Effector memory CD4-positive, alpha-beta T cell (primary cell): ENCODE data around the gene SPATA6.
"Not testable (repeated sequence)": the region's sequence is repeated elsewhere in the genome, so short reads cannot be mapped to it uniquely, and the experiment has no call there.

ENCODE experiments used
- DNase-seq, 3 donors: peaks; one replicate each; pipeline ENCODE4 v3.0.0-alpha.2; 2020
- H3K27ac ChIP-seq: 2 replicates; pipeline ENCODE4 v1.7.0; 2013; ENCODE audit warnings: mild to moderate bottlenecking, low read length, moderate library complexity; ENCODE audit not compliant: insufficient read depth, poor library complexity, severe bottlenecking
- H3K27me3 ChIP-seq: replicated peaks from 2 replicates; pipeline ENCODE4 v1.7.0; 2013; ENCODE audit warnings: mild to moderate bottlenecking, low read length; ENCODE audit not compliant: insufficient read depth, control insufficient read depth, poor library complexity, severe bottlenecking
- H3K36me3 ChIP-seq: 2 replicates; pipeline ENCODE4 v1.7.0; 2013; ENCODE audit warnings: mild to moderate bottlenecking, low read length, moderate library complexity; ENCODE audit not compliant: control insufficient read depth, insufficient read depth
- H3K4me1 ChIP-seq: 2 replicates; pipeline ENCODE4 v1.7.0; 2013; ENCODE audit warnings: low read length, mild to moderate bottlenecking; ENCODE audit not compliant: control insufficient read depth, insufficient read depth, poor library complexity, severe bottlenecking
- H3K4me3 ChIP-seq: 2 replicates; pipeline ENCODE4 v1.7.0; 2013; ENCODE audit warnings: low read length, low read depth, mild to moderate bottlenecking; ENCODE audit not compliant: insufficient read depth, poor library complexity, severe bottlenecking
- H3K9me3 ChIP-seq: 2 replicates; pipeline ENCODE4 v1.7.0; 2013; ENCODE audit warnings: mild to moderate bottlenecking, low read length, moderate library complexity; ENCODE audit not compliant: control insufficient read depth

The SPATA6 gene

DNA sequence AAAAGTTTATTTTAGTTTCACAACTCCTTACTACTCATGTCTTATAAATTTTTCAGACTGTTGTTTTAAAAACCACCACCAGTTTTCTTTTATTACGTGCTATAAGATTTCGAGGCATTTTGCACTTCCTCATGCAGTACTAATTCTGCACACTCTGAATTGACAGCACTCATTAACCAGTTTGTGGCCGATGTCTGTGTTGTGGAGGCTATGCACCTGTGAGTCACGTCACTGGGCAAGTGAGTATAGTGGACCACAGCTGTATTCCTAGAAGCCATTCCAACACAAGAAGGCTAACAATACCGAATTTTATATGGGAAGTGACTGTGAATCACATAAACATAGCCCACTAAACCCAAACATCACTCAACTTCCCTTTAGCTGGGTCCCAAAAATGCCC lies 21.0 kb upstream of the SPATA6 start:
- Histone ChIP-seq H3K27ac (no peak overlapping the region), H3K9me3 (no peaks in the 10 kb centered on the region), H3K27me3 (no peaks in the 10 kb centered on the region), H3K36me3 (no peaks in the 10 kb centered on the region), H3K4me1 (no peaks in the 10 kb centered on the region), H3K4me3 (no peak overlapping the region)
- DNase-seq = no peak

GRCh38 chr1:48492392-48492791 lies 20.4 kb upstream of the SPATA6 start:
- H3K4me1 ChIP-seq = no peaks in the 10 kb centered on the region
- H3K9me3 ChIP-seq = no peaks in the 10 kb centered on the region
- H3K27me3 ChIP-seq = no peaks in the 10 kb centered on the region
- no peak overlapping the region for H3K4me3 ChIP-seq
- no peak for DNase-seq
- H3K36me3 ChIP-seq = no peaks in the 10 kb centered on the region
- H3K27ac ChIP-seq = no peak overlapping the region

DNA sequence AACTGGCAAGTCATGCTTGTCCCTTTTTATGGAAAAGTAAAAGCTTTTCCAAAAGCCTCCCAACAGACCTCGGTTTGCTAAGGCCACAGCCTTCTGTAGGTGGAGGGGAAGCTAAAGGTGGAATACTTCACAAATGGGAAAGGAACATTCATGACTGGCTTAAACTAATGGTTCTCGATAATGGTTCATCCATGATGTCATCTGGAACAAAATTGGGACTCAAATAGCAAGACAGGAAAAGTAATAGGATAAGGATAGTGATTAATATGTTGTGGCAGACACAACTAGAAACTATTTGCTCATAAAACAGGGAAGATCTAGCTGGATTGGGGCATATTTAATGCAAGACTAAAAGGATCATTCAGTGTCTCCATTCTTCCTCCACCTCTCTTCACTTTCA lies 16.7 kb upstream of the SPATA6 start:
- H3K36me3 ChIP-seq = no peaks in the 10 kb centered on the region
- H3K27me3 ChIP-seq = no peaks in the 10 kb centered on the region
- H3K9me3 ChIP-seq = no peaks in the 10 kb centered on the region
- no peaks in the 10 kb centered on the region for H3K4me1 ChIP-seq
- no peak overlapping the region for H3K4me3 ChIP-seq
- no peak for DNase-seq
- H3K27ac ChIP-seq = no peak overlapping the region

GRCh38 chr1:48480504-48480903 lies 8.5 kb upstream of the SPATA6 start:
- H3K27ac ChIP-seq = no peak overlapping the region
- no peaks in the 10 kb centered on the region for H3K9me3 ChIP-seq
- H3K4me3 ChIP-seq = no peak overlapping the region
- no peaks in the 10 kb centered on the region for H3K36me3 ChIP-seq
- DNase-seq = no peak
- H3K4me1 ChIP-seq = no peaks in the 10 kb centered on the region
- H3K27me3 ChIP-seq = no peaks in the 10 kb centered on the region

GRCh38 chr1:48480023-48480422 lies 8.0 kb upstream of the SPATA6 start:
- not testable (repeated sequence) for H3K27ac ChIP-seq, H3K36me3 ChIP-seq, H3K4me1 ChIP-seq, H3K4me3 ChIP-seq, DNase-seq, H3K27me3 ChIP-seq, H3K9me3 ChIP-seq

DNA sequence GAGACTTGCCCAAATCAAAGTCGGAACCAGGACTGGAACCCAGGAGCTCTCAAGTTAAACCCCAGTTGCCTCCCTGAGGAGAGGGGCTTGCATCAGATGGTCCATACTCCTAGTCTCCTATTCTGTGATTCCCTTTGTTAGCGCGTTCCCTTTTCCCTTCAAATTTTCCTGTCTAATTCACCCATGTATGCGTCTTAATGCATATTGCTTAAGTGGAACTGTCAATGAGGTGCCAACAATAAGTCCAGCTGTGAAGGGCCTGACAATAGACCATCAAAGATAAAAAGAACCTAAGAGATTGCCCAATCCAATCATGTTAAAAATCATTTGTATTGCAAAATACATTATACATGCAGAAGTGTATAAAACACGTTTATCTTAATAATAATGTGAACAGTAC lies 634 bp upstream of the SPATA6 start:
- Histone ChIP-seq H3K9me3 (no peaks in the 10 kb centered on the region), H3K27ac (peak overlapping the region; percentile 52), H3K27me3 (no peaks in the 10 kb centered on the region), H3K36me3 (no peaks in the 10 kb centered on the region), H3K4me1 (no peaks in the 10 kb centered on the region), H3K4me3 (peak overlapping the region; percentile 56)
- DNase-seq = no peak

- Histone ChIP-seq H3K4me3 (peak overlapping the region; percentile 56), H3K4me1 (no peaks in the 10 kb centered on the region), H3K27ac (peak overlapping the region; percentile 58), H3K27me3 (no peaks in the 10 kb centered on the region), H3K36me3 (no peaks in the 10 kb centered on the region), H3K9me3 (no peaks in the 10 kb centered on the region)
- DNase-seq = no peak
Observed at GRCh38 chr1:48470950-48471690, 884 bp downstream of the SPATA6 start.

- no peaks in the 10 kb centered on the region for H3K9me3 ChIP-seq
- no peaks in the 10 kb centered on the region for H3K4me1 ChIP-seq
- no peak for DNase-seq
- no peak overlapping the region for H3K4me3 ChIP-seq
- no peak overlapping the region for H3K27ac ChIP-seq
- no peaks in the 10 kb centered on the region for H3K36me3 ChIP-seq
- no peaks in the 10 kb centered on the region for H3K27me3 ChIP-seq
Observed at GRCh38 chr1:48470481-48470855, 1.5 kb downstream of the SPATA6 start.

GRCh38 chr1:48469616-48470480 lies 2.2 kb downstream of the SPATA6 start:
- Histone ChIP-seq H3K9me3 (no peaks in the 10 kb centered on the region), H3K27ac (no peak overlapping the region), H3K4me3 (no peak overlapping the region), H3K4me1 (no peaks in the 10 kb centered on the region), H3K36me3 (no peaks in the 10 kb centered on the region), H3K27me3 (no peaks in the 10 kb centered on the region)
- no peak for DNase-seq

DNA sequence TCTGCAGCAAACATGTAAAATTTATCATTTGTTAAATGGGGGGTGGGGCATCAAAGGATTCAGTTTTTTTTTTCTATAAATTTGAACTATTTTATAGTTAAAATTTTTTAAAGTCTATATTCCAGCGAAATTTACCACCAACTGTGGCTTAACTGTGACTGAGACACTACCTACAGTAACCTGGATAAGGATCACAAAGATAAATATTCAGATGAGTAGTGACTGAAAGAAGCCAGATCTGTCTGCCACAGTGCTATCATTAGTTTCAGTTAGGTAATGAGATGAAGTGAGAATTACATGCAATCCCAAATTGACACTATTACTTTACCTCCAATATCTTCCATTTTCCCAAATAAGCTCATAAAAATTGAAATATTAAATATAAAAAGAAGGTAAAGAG lies 5.4 kb downstream of the SPATA6 start:
- Histone ChIP-seq H3K27me3 (peaks cover 4% of the 10 kb centered on the region), H3K9me3 (no peaks in the 10 kb centered on the region), H3K4me1 (no peaks in the 10 kb centered on the region), H3K4me3 (no peak overlapping the region), H3K27ac (no peak overlapping the region), H3K36me3 (no peaks in the 10 kb centered on the region)
- DNase-seq = no peak
